Measurements from ENCODE around the gene SMTNL2.
"Not testable (repeated sequence)": the region's sequence is repeated elsewhere in the genome, so short reads cannot be mapped to it uniquely, and the experiment has no call there.

Gene SMTNL2

GRCh38 chr17:4622375-4622774, 38.0 kb downstream of the SMTNL2 start:
- no peaks in the 10 kb centered on the region for H3K36me3 ChIP-seq (ENCODE audit: insufficient read depth, low read length)
- H3K79me2 ChIP-seq (ENCODE audit: control insufficient read depth, insufficient read depth, low read length, unreplicated experiment), result no peaks in the 10 kb centered on the region
- H3K27me3 ChIP-seq (ENCODE audit: insufficient read depth, low read length), result peaks cover 14% of the 10 kb centered on the region
- peaks cover 13% of the 10 kb centered on the region for H3K4me1 ChIP-seq (ENCODE audit: control insufficient read depth, insufficient read depth, low read length, unreplicated experiment)
- H3K27ac ChIP-seq (ENCODE audit: low read depth, low read length), result no peak overlapping the region
- no peak overlapping the region for H3K4me3 ChIP-seq (ENCODE audit: low read depth, low read length)
- H2AFZ ChIP-seq (ENCODE audit: low read length, unreplicated experiment), result no peak overlapping the region

DNA sequence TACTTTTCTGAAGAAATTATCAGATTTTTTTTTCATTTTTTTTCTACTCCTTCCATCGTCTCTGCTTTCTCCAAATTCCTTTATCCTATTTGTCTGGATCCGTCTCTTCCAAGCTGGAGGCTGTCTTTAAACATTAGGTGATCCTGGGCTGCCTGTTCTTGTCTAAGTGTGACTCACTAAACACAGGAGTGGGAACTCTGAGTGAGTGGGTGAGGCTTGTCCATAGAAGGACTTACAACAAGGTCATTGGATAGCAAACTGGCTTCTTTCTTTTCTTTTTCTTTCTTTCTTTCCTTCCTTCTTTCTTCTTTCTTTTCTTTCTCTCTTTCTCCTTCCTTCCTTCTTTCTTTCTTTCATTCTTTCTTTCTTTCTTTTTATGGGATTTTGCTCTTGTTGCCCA, 38.9 kb downstream of the SMTNL2 start:
- Histone ChIP-seq H3K27me3 (ENCODE audit: insufficient read depth, low read length) (peaks cover 6% of the 10 kb centered on the region; the same call in 1 of the 2 replicates), H2AFZ (ENCODE audit: low read length, unreplicated experiment) (no peak overlapping the region), H3K4me3 (ENCODE audit: low read depth, low read length) (no peak overlapping the region), H3K4me1 (ENCODE audit: control insufficient read depth, insufficient read depth, low read length, unreplicated experiment) (peaks cover 13% of the 10 kb centered on the region), H3K79me2 (ENCODE audit: control insufficient read depth, insufficient read depth, low read length, unreplicated experiment) (no peaks in the 10 kb centered on the region), H3K27ac (ENCODE audit: low read depth, low read length) (no peak overlapping the region), H3K36me3 (ENCODE audit: insufficient read depth, low read length) (no peaks in the 10 kb centered on the region)

GRCh38 chr17:4624451-4624911, 40.2 kb downstream of the SMTNL2 start:
- peaks cover 13% of the 10 kb centered on the region for H3K4me1 ChIP-seq (ENCODE audit: control insufficient read depth, insufficient read depth, low read length, unreplicated experiment)
- not testable (repeated sequence) for H3K79me2 ChIP-seq (ENCODE audit: control insufficient read depth, insufficient read depth, low read length, unreplicated experiment); H3K27ac ChIP-seq (ENCODE audit: low read depth, low read length); H3K27me3 ChIP-seq (ENCODE audit: insufficient read depth, low read length); H3K4me3 ChIP-seq (ENCODE audit: low read depth, low read length); H2AFZ ChIP-seq (ENCODE audit: low read length, unreplicated experiment); H3K36me3 ChIP-seq (ENCODE audit: insufficient read depth, low read length)

GRCh38 chr17:4625181-4625617, 40.9 kb downstream of the SMTNL2 start:
- peaks cover 5% of the 10 kb centered on the region; the same call in 1 of the 2 replicates for H3K27me3 ChIP-seq (ENCODE audit: insufficient read depth, low read length)
- no peaks in the 10 kb centered on the region for H3K79me2 ChIP-seq (ENCODE audit: control insufficient read depth, insufficient read depth, low read length, unreplicated experiment)
- peaks cover 13% of the 10 kb centered on the region for H3K4me1 ChIP-seq (ENCODE audit: control insufficient read depth, insufficient read depth, low read length, unreplicated experiment)
- no peak overlapping the region for H3K4me3 ChIP-seq (ENCODE audit: low read depth, low read length)
- H3K27ac ChIP-seq (ENCODE audit: low read depth, low read length), result no peak overlapping the region
- H3K36me3 ChIP-seq (ENCODE audit: insufficient read depth, low read length), result no peaks in the 10 kb centered on the region
- H2AFZ ChIP-seq (ENCODE audit: low read length, unreplicated experiment), result no peak overlapping the region

- Histone ChIP-seq H3K27me3 (ENCODE audit: insufficient read depth, low read length) (peaks cover 5% of the 10 kb centered on the region; the same call in 1 of the 2 replicates), H3K36me3 (ENCODE audit: insufficient read depth, low read length) (no peaks in the 10 kb centered on the region), H2AFZ (ENCODE audit: low read length, unreplicated experiment) (no peak overlapping the region), H3K4me1 (ENCODE audit: control insufficient read depth, insufficient read depth, low read length, unreplicated experiment) (peaks cover 13% of the 10 kb centered on the region), H3K79me2 (ENCODE audit: control insufficient read depth, insufficient read depth, low read length, unreplicated experiment) (no peaks in the 10 kb centered on the region), H3K4me3 (ENCODE audit: low read depth, low read length) (no peak overlapping the region), H3K27ac (ENCODE audit: low read depth, low read length) (no peak overlapping the region)
Observed at GRCh38 chr17:4626734-4627256, 42.5 kb downstream of the SMTNL2 start.

GRCh38 chr17:4631431-4631830, 47.1 kb downstream of the SMTNL2 start:
- H3K4me3 ChIP-seq (ENCODE audit: low read depth, low read length), result no peak overlapping the region
- H3K27me3 ChIP-seq (ENCODE audit: insufficient read depth, low read length), result peaks cover 20% of the 10 kb centered on the region
- H3K27ac ChIP-seq (ENCODE audit: low read depth, low read length), result no peak overlapping the region
- H2AFZ ChIP-seq (ENCODE audit: low read length, unreplicated experiment), result no peak overlapping the region
- no peaks in the 10 kb centered on the region for H3K36me3 ChIP-seq (ENCODE audit: insufficient read depth, low read length)
- H3K79me2 ChIP-seq (ENCODE audit: control insufficient read depth, insufficient read depth, low read length, unreplicated experiment), result no peaks in the 10 kb centered on the region
- peaks cover 7% of the 10 kb centered on the region for H3K4me1 ChIP-seq (ENCODE audit: control insufficient read depth, insufficient read depth, low read length, unreplicated experiment)

GRCh38 chr17:4631836-4632580, 47.7 kb downstream of the SMTNL2 start:
- Histone ChIP-seq H3K79me2 (ENCODE audit: control insufficient read depth, insufficient read depth, low read length, unreplicated experiment) (no peaks in the 10 kb centered on the region), H3K4me3 (ENCODE audit: low read depth, low read length) (no peak overlapping the region), H3K27me3 (ENCODE audit: insufficient read depth, low read length) (peaks cover 26% of the 10 kb centered on the region), H2AFZ (ENCODE audit: low read length, unreplicated experiment) (no peak overlapping the region), H3K4me1 (ENCODE audit: control insufficient read depth, insufficient read depth, low read length, unreplicated experiment) (peaks cover 7% of the 10 kb centered on the region), H3K27ac (ENCODE audit: low read depth, low read length) (no peak overlapping the region), H3K36me3 (ENCODE audit: insufficient read depth, low read length) (no peaks in the 10 kb centered on the region)

DNA sequence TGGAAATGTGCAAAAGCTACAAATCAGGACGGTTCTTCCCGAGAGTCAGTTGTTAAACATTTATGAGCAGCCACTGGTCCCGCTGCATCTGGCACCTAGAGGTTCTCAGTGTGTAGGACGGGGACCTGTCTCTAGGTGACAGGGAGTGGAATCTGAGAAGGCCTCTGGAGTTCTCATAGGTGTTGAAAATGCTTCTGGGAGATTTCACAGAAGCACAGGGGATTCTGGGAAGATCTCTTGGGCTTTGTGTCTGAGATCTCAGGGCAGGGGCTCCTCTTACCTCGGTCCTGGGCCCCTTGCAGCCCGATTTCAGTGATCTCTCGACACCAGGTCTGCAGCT, 48.2 kb downstream of the SMTNL2 start:
- Histone ChIP-seq H2AFZ (ENCODE audit: low read length, unreplicated experiment) (no peak overlapping the region), H3K79me2 (ENCODE audit: control insufficient read depth, insufficient read depth, low read length, unreplicated experiment) (no peaks in the 10 kb centered on the region), H3K4me3 (ENCODE audit: low read depth, low read length) (no peak overlapping the region), H3K4me1 (ENCODE audit: control insufficient read depth, insufficient read depth, low read length, unreplicated experiment) (peaks cover 7% of the 10 kb centered on the region), H3K27me3 (ENCODE audit: insufficient read depth, low read length) (peaks cover 31% of the 10 kb centered on the region), H3K27ac (ENCODE audit: low read depth, low read length) (no peak overlapping the region), H3K36me3 (ENCODE audit: insufficient read depth, low read length) (no peaks in the 10 kb centered on the region)

DNA sequence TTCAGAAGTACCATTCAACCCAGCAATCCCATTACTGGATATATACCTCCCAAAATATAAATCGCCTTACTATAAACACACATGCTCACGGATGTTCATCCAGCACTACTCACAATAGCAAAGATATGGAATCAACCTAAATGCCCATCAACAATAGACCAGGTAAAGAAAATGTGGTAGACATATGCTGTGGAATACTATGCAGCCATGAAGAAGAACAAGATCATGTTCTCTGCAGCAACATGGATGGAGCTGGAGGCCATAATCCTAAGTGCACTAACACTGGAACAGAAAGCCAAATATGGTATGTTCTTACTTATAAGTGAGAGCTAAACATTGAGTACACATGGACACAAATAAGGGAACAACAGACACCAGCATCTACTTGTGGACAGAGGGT, 49.3 kb downstream of the SMTNL2 start:
- H3K4me3 ChIP-seq (ENCODE audit: low read depth, low read length), result no peak overlapping the region
- no peaks in the 10 kb centered on the region for H3K79me2 ChIP-seq (ENCODE audit: control insufficient read depth, insufficient read depth, low read length, unreplicated experiment)
- peaks cover 7% of the 10 kb centered on the region for H3K4me1 ChIP-seq (ENCODE audit: control insufficient read depth, insufficient read depth, low read length, unreplicated experiment)
- H3K27me3 ChIP-seq (ENCODE audit: insufficient read depth, low read length), result peaks cover 34% of the 10 kb centered on the region
- H3K36me3 ChIP-seq (ENCODE audit: insufficient read depth, low read length), result no peaks in the 10 kb centered on the region
- H3K27ac ChIP-seq (ENCODE audit: low read depth, low read length), result no peak overlapping the region
- no peak overlapping the region for H2AFZ ChIP-seq (ENCODE audit: low read length, unreplicated experiment)

DNA sequence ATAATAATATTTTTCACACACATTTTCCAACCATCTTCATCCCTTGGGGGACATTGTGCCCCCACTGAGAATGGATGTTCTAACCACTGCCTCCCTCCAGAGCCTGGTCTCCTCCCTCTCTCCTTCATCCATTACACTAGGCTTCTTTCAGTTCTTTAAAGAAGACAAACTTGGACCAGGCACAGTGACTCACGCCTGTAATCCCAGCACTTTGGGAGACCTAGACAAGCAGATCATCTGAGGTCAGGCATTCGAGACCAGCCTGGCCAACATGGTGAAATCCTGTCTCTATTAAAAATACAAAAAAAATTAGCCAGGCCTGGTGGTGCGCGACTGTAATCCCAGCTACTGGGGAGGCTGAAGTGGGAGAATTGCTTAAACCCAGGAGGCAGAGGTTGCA, 50.6 kb downstream of the SMTNL2 start:
- no peaks in the 10 kb centered on the region for H3K36me3 ChIP-seq (ENCODE audit: insufficient read depth, low read length)
- H3K4me3 ChIP-seq (ENCODE audit: low read depth, low read length), result no peak overlapping the region
- no peaks in the 10 kb centered on the region for H3K79me2 ChIP-seq (ENCODE audit: control insufficient read depth, insufficient read depth, low read length, unreplicated experiment)
- no peak overlapping the region for H2AFZ ChIP-seq (ENCODE audit: low read length, unreplicated experiment)
- H3K4me1 ChIP-seq (ENCODE audit: control insufficient read depth, insufficient read depth, low read length, unreplicated experiment), result peaks cover 7% of the 10 kb centered on the region
- no peak overlapping the region for H3K27ac ChIP-seq (ENCODE audit: low read depth, low read length)
- peaks cover 43% of the 10 kb centered on the region for H3K27me3 ChIP-seq (ENCODE audit: insufficient read depth, low read length)

- Histone ChIP-seq H3K4me3 (ENCODE audit: low read depth, low read length) (no peak overlapping the region), H3K79me2 (ENCODE audit: control insufficient read depth, insufficient read depth, low read length, unreplicated experiment) (no peaks in the 10 kb centered on the region), H3K27me3 (ENCODE audit: insufficient read depth, low read length) (peaks cover 46% of the 10 kb centered on the region), H3K36me3 (ENCODE audit: insufficient read depth, low read length) (no peaks in the 10 kb centered on the region), H2AFZ (ENCODE audit: low read length, unreplicated experiment) (no peak overlapping the region), H3K4me1 (ENCODE audit: control insufficient read depth, insufficient read depth, low read length, unreplicated experiment) (peaks cover 7% of the 10 kb centered on the region), H3K27ac (ENCODE audit: low read depth, low read length) (no peak overlapping the region)
Observed at GRCh38 chr17:4635823-4636375, 51.6 kb downstream of the SMTNL2 start.
